Vagina (tissue), 2 donors: ENCODE measurements around the gene ATP6V1C2. TPM values are rescaled to one million over a fixed set of nuclear protein-coding genes. Genes with fewer than 3 reads are reported as not detected.
"Not testable (repeated sequence)": the region's sequence is repeated elsewhere in the genome, so short reads cannot be mapped to it uniquely, and the experiment has no call there.

Source experiments
- DNase-seq, 2 donors: peaks; one replicate each; pipeline ENCODE4 v3.0.0-alpha.2; 2017; ENCODE audit errors: extremely low spot score in 2 of 2
- H3K27ac ChIP-seq: fragments of 200-600 bp; sonication (generic); one replicate; pipeline ENCODE4 v1.5.1; 2019
- H3K27me3 ChIP-seq: fragments of 200-600 bp; sonication (generic); one replicate; pipeline ENCODE4 v1.5.1; 2019
- H3K36me3 ChIP-seq, 2 donors: fragments of 200-600 bp; sonication (generic); one replicate each; pipeline ENCODE4 v1.5.1; 2017 to 2019
- H3K4me1 ChIP-seq: fragments of 200-600 bp; sonication (generic); one replicate; pipeline ENCODE4 v1.5.1; 2019
- H3K4me3 ChIP-seq, 2 donors: fragments of 200-600 bp; sonication (generic); 1 replicate in 1 of 2; 2 replicates in 1 of 2; pipeline ENCODE4 v1.5.1; 2016 to 2019
- H3K9me3 ChIP-seq: fragments of 200-600 bp; sonication (generic); one replicate; pipeline ENCODE4 v1.5.1; 2019
- POLR2A ChIP-seq, 2 donors: fragments of 450-650 bp; IDR thresholded peaks; one replicate each; pipeline ENCODE4 v1.6.1; 2017; ENCODE audit warnings: antibody characterized with exemption in 2 of 2, mild to moderate bottlenecking in 2 of 2, moderate library complexity in 2 of 2
- POLR2AphosphoS5 ChIP-seq, 2 donors: sonication (generic); formaldehyde crosslinking; IDR thresholded peaks; one replicate each; pipeline ENCODE4 v1.9.0; 2017; ENCODE audit warnings: antibody characterized with exemption in 2 of 2, mild to moderate bottlenecking in 2 of 2, low read depth in 1 of 2; ENCODE audit not compliant: insufficient read depth in 1 of 2
- intact Hi-C: fragments of 100-400 bp; cut with DNase I; formaldehyde crosslinking; loops from one replicate; pipeline ENCODE4 v1.15.1; 2023
- total RNA-seq: library from RNA; depleted of rRNA; stranded (reverse); fragments of >200 nt; gene quantifications from one replicate; pipeline ENCODE4 v1.2.3, GENCODE V29; 2016
- TF ChIP-seq, protein P1 (sequence below), 3 experiments: fragments of 450-650 bp in 2 of 3; fragments of 200-600 bp in 1 of 3; sonication (generic) in 1 of 3; IDR thresholded peaks; one replicate each; pipeline ENCODE4 v1.5.1; 2017 to 2019; ENCODE audit warnings: antibody characterized with exemption in 3 of 3, mild to moderate bottlenecking in 2 of 3, moderate library complexity in 2 of 3

Gene ATP6V1C2
- total RNA-seq, 1 donor from 2014 or later = 134 TPM

DNA sequence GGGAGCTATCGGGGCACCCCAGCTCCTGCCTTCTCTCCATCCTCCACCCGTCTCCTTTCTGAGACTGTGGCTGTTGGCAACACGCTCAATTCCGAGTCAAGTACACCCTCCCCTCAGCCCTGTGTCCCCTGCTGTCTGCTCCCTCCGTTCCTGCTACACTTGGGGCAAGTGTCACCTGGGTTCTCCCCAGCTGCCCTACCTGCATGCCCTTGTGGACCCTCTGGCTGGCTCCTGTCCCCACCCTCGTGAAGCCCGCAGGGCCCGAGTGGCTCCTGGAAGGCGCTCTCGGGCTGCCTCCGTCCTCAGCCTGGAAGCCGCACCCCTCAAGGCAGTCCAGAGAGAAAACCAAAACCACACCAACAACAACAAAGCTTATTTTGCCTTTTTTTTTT lies 57.3 kb downstream of the ATP6V1C2 start:
- Histone ChIP-seq H3K4me1 (peaks cover 16% of the 10 kb centered on the region), H3K36me3 (peaks cover 0 to 34% of the 10 kb centered on the region in 2 donors), H3K9me3 (no peaks in the 10 kb centered on the region), H3K4me3 (no peak overlapping the region), H3K27ac (no peak overlapping the region), H3K27me3 (no peaks in the 10 kb centered on the region)
- TF ChIP-seq, protein P1, sequence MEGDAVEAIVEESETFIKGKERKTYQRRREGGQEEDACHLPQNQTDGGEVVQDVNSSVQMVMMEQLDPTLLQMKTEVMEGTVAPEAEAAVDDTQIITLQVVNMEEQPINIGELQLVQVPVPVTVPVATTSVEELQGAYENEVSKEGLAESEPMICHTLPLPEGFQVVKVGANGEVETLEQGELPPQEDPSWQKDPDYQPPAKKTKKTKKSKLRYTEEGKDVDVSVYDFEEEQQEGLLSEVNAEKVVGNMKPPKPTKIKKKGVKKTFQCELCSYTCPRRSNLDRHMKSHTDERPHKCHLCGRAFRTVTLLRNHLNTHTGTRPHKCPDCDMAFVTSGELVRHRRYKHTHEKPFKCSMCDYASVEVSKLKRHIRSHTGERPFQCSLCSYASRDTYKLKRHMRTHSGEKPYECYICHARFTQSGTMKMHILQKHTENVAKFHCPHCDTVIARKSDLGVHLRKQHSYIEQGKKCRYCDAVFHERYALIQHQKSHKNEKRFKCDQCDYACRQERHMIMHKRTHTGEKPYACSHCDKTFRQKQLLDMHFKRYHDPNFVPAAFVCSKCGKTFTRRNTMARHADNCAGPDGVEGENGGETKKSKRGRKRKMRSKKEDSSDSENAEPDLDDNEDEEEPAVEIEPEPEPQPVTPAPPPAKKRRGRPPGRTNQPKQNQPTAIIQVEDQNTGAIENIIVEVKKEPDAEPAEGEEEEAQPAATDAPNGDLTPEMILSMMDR (IDR thresholded peaks at IDR 0.05) = no peak
- no peak for TF ChIP-seq POLR2AphosphoS5 (IDR thresholded peaks at IDR 0.05; ENCODE audit: insufficient read depth in 1 of 2, low read depth in 1 of 2)
- TF ChIP-seq POLR2A (IDR thresholded peaks at IDR 0.05) = no peak
- no peak for DNase-seq
- intact Hi-C loops = no loop called here

DNA sequence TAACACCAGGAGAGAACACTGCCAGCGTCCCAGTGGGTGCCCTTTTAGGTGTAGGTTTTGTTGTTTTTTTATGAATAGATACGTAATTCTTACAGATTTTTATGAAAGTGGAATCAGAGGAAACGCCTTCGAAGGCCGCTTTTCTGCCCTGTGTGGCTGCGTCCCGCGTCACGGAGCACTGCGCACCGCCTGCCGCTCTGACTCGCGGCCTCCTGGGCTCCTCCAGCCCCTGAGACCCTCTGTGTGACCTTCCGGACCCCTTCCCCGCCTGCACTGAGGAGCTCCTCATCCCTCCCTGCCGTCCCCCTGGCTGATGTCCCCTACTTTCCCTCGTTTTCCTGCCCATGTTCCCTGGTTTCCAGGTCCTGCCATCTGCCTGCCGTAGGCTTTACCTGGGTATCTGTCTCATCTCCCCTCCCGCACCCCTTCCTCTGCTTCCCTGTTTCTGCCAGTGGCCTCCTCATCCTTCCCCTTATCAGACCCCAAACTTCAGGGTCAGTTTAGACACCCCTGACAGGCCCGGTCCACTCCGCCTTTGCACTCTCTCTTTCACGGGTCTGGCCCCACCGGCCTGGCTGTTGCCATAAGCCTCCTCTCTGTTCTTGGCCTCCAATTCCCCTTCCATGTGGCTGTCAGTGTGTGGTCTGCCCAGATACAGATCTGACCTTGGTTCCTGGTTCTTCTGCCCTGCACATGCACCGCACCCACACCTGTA lies 58.5 kb downstream of the ATP6V1C2 start:
- TF ChIP-seq, protein P1 (IDR thresholded peaks at IDR 0.05) = no peak
- no peak for TF ChIP-seq POLR2A (IDR thresholded peaks at IDR 0.05)
- TF ChIP-seq POLR2AphosphoS5 (IDR thresholded peaks at IDR 0.05; ENCODE audit: insufficient read depth in 1 of 2, low read depth in 1 of 2) = no peak
- no peaks in the 10 kb centered on the region for H3K27me3 ChIP-seq
- DNase-seq = no peak
- peaks cover 0 to 42% of the 10 kb centered on the region in 2 donors for H3K36me3 ChIP-seq
- H3K4me3 ChIP-seq = no peak overlapping the region
- no peaks in the 10 kb centered on the region for H3K9me3 ChIP-seq
- intact Hi-C loops = no loop called here
- peaks cover 4% of the 10 kb centered on the region for H3K4me1 ChIP-seq
- H3K27ac ChIP-seq = no peak overlapping the region

DNA sequence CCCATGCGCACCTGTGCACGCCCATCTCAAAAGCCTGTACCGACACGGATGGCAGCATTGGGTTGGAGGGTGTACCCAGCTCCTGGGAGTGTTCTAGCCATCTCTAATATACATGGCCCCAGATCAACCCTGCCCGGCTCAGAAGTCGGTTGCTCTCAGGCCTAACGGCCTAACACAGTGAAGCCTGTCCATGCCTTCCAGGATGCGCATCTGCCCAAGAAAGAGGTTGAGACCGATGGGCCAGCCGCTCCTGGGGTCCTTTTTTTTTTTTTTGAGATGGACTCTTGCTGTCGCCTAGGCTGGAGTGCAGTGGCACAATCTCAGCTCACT lies 59.0 kb downstream of the ATP6V1C2 start:
- H3K4me1 ChIP-seq = no peaks in the 10 kb centered on the region
- H3K36me3 ChIP-seq = peaks cover 0 to 46% of the 10 kb centered on the region in 2 donors
- no peak for DNase-seq
- no peaks in the 10 kb centered on the region for H3K9me3 ChIP-seq
- intact Hi-C loops = no loop called here
- H3K4me3 ChIP-seq = no peak overlapping the region
- TF ChIP-seq, protein P1 (IDR thresholded peaks at IDR 0.05) = no peak
- no peak for TF ChIP-seq POLR2AphosphoS5 (IDR thresholded peaks at IDR 0.05; ENCODE audit: insufficient read depth in 1 of 2, low read depth in 1 of 2)
- no peak for TF ChIP-seq POLR2A (IDR thresholded peaks at IDR 0.05)
- no peaks in the 10 kb centered on the region for H3K27me3 ChIP-seq
- no peak overlapping the region for H3K27ac ChIP-seq

DNA sequence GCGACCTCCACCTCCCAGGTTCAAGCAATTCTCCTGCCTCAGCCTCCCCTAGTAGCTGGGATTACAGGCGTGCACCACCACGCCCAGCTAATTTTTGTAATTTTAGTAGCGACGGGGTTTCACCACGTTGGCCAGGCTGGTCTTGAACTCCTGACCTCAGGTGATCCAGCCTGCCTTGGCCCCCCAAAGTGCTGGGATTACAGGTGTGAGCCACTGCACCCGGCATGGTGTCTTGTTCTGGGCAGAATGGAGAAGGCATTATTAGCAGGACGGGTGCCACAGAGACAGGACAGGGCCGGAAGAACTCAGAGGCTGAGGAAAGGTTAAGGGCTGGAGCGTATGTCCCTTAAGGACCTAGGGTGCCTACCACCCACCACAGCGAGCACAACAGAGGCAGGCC lies 59.4 kb downstream of the ATP6V1C2 start:
- peaks cover 0 to 50% of the 10 kb centered on the region in 2 donors for H3K36me3 ChIP-seq
- H3K27ac ChIP-seq, H3K9me3 ChIP-seq, H3K27me3 ChIP-seq, H3K4me1 ChIP-seq, H3K4me3 ChIP-seq, DNase-seq, intact Hi-C loops: not testable (repeated sequence)

DNA sequence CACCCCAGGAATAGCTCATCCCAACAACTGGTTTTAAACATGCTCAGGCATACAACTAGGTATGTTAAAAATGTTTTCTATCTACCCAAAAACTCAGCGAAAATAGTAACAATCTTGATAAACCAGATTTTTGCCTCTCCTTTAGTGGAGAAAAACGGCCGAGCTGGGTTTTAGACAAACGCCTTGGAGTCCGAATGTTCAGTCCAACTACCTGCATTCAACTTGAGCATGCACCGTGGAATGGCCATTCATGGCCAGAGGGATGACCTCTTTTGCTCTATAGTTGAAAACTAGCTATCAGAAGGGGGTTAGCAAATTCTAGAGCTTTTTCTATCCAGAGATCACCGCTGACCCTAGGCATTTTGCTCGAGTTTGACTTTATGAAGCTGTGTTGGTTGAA lies 60.3 kb downstream of the ATP6V1C2 start:
- TF ChIP-seq POLR2AphosphoS5 (IDR thresholded peaks at IDR 0.05; ENCODE audit: insufficient read depth in 1 of 2, low read depth in 1 of 2) (no peak), POLR2A (IDR thresholded peaks at IDR 0.05) (no peak)
- TF ChIP-seq, protein P1 (IDR thresholded peaks at IDR 0.05) = no peak
- H3K27me3 ChIP-seq = no peaks in the 10 kb centered on the region
- H3K4me1 ChIP-seq = no peaks in the 10 kb centered on the region
- no peak overlapping the region for H3K27ac ChIP-seq
- H3K9me3 ChIP-seq = no peaks in the 10 kb centered on the region
- peaks cover 0 to 59% of the 10 kb centered on the region in 2 donors for H3K36me3 ChIP-seq
- intact Hi-C loops = no loop called here
- DNase-seq = no peak
- H3K4me3 ChIP-seq = no peak overlapping the region
